HG03097 (cell line): ENCODE results near the gene PRXL2B.
A peak's percentile ranks its signal among the peaks of the same experiment; 100 is the strongest.

ENCODE experiments used
- ATAC-seq: cut with Tn5 transposase; IDR thresholded peaks from one replicate; pipeline ENCODE4 v1.9.1; 2021; ENCODE audit not compliant: unreplicated experiment, low FRiP score

Gene PRXL2B

DNA sequence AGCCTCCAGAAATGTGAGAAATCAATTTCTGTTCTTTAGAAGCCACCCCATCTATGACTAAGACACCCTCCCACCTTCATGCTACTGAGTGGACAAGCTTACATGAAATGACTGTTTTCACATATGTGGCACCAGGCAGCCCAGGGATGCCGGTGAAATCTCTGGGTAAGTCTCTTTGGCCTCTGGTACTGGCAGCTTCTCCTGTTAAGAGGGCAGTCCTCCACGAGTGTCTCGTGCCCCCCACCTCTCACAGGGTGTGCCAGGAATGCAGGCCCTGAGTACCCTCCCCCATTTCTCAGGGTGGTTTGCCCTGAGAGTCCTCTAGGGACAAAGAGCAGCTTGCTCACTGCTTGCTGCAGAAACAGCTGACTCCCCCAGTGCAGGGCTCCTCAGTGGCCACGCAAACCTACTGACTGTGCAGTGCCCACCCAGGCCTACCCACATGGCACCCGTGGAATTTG is 3.2 kb upstream of the PRXL2B start:
- no peak for ATAC-seq

DNA sequence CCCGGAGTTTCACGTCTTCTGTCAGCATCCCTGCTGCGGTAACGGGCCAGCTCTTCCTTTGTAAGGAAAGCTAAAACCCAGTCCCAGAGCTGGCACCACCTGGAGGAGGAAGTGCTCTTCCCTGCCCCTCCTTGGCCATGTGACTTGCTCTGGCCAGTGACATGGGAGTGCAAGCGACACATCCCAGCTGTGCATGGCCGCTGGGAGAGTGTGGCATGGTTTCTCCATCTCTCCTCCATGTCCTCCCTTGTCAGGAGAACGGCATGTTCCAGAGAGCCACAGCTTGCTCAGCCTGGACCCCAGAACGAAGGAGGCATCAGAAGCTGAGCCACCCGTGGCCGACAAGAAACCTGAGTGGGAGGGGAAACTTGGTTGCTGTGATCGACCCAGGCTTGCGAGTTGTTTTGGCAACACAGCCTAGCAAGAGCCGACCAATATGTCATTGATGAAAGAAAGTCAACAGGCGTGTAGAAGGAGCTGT is 2.7 kb upstream of the PRXL2B start:
- ATAC-seq, result no peak

DNA sequence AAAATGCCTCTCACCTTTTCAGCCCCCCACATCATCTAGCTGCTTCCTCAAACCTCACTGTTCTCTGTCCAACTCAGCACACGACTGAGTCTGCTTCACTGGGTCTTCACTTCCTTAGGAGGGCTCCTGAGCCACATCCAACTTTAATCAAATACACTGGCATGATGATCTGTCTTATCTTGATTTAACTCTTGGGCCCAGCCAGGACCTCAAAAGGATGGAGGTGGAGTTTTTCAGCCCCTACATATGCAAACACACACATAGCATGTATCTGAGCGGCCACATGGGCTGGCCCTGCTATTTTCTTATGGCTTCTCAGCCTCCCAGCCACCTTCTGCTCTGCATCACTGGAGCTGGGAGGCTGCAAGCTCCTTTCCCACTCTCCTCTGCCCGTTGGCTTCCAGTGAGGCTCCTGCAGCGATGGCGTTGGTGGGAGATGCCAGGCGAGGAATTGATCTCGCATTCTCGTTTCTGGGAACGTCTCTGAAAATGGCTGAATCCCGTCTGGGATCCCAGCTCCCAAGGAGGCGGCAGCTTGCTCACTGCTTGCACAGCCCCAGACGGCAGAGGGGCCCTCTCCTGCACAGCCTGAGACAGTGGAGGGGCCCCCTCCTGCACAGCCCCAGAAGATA is 1.8 kb upstream of the PRXL2B start:
- ATAC-seq, result no peak

DNA sequence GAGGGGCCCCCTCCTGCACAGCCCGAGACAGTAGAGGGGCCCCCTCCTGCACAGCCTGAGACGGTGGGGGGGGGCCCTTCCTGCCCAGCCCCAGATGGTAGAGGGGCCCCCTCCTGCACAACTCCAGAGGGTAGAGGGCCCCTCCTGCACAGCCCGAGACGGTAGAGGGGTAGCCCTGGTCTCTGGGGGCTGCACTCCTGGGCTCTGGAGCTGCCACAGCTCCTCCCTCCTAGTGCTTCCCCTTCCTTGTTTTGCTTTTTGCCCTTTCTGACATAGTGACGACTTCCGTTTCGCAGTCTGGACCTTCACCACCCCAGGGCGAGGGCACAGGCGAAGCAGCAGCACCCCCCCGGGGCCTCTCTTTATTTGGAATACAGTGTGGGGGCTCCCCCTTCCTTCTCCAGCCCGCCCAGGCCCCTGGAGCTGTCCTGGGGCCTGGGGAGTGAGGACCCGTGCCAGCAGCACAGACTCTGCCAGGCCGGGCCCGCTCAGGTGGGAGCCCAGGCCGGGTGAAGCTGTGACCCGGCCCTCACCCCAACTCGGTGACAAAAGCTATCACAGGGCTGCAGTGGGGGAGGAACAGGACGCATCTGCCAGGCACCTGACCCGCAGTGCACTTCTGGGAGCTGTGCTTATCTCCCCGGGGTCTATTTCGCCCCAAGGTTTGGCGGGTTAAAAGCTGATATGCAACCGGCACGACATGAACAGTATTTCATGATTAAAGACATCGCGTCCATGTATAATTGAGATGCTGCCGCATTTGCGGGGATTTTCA is 1.1 kb upstream of the PRXL2B start:
- ATAC-seq, result no peak

DNA sequence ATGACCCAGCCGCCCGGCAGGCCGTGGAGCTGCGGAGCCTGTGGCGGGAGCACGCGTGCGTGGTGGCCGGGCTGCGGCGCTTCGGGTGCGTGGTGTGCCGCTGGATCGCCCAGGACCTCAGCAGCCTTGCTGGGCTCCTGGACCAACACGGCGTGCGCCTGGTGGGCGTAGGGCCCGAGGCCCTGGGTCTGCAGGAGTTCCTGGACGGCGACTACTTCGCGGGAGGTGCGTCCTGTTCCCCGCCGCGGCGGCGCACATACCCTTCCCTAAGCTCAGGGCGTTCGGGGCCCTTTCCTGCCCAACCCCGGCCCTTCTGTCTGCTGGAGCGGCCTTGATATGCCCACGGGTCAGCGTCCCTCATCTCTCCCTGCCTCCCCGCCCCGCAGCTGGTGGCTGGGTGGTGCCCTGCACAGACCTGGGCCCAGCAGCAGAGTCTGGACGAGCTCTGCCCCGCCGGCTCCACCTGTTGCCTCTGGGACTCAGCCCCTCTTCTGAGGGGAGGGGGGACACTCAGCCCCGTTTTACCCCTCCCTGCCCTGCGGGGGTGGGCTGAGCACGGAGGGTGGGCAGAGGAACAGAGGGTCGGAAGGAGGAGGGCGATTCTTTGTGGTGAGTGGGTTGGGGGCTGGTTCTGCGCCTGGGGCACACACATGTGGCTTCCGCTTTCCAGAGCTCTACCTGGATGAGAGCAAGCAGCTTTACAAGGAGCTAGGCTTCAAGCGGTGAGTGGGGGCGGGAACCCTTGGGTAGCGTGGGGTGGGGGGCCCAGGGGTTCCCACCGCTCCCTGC is 688 bp downstream of the PRXL2B start:
- peak; percentile 2 for ATAC-seq

DNA sequence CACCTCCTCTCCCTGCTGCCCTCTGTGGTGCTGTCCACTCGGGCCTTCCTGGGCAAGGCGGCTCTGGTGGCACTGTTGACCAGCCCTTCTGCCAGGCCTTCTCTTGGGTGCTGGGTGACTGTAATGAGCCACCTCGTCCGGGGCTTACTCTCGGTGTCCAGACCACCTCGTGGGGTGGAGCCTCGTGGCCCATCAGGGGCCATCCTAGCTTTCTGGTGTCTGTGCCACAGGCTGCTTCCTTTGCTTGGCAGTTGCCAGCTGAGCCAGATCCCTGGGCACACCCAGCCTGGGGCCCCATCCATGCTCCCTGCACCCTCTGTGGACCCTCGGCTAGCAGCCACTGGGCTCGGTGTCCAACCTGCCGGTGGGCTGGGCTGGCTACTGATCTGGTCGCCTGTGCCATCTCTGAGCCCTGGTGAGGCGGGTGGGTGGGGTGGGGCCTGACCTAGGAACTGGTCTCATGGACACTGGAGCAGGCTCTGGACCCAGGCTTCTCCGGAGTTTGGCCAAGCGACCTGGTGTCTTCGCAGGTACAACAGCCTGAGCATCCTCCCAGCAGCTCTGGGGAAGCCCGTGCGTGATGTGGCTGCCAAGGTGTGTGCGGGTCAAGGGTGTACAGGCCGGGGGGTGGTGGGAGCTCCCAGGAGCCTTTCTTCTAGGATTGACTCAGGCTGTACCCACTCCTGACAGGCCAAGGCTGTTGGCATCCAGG is 1.4 kb downstream of the PRXL2B start:
- ATAC-seq, result no peak

DNA sequence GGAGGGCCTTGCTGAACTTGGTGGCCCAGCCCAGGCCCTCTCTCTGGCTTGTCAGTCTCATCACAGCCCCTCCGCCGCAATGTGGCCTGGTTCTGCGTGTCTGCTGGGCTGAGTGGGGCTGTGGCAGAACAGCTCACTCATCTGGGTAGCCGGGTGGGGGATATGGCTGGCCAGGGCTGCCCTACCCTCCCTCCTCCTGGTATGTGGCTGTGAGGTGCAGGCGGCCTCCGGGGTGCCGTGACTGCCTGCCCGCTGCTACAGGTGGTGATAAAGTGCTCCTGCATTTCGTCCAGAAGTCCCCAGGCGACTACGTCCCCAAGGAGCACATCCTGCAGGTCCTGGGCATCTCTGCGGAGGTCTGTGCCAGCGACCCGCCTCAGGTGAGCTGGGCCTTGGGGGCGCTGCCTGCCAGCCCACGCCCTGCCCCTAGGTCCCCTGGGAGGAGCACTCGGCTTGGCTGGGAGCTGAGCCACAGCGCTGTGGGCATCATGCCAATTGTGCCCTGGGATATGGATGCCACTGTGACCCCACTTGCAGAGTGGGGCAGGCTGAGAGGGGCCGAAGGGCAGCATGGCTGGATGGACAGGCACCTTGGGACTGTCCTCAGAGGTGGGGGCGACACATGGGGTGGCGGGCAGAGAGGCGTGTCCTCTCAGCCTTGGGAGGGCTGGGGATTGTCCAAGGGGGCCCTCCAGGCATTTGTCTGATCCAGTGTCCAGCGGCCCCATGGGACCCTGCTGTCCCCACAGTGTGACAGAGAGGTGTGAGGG is 2.3 kb downstream of the PRXL2B start:
- ATAC-seq, result no peak

DNA sequence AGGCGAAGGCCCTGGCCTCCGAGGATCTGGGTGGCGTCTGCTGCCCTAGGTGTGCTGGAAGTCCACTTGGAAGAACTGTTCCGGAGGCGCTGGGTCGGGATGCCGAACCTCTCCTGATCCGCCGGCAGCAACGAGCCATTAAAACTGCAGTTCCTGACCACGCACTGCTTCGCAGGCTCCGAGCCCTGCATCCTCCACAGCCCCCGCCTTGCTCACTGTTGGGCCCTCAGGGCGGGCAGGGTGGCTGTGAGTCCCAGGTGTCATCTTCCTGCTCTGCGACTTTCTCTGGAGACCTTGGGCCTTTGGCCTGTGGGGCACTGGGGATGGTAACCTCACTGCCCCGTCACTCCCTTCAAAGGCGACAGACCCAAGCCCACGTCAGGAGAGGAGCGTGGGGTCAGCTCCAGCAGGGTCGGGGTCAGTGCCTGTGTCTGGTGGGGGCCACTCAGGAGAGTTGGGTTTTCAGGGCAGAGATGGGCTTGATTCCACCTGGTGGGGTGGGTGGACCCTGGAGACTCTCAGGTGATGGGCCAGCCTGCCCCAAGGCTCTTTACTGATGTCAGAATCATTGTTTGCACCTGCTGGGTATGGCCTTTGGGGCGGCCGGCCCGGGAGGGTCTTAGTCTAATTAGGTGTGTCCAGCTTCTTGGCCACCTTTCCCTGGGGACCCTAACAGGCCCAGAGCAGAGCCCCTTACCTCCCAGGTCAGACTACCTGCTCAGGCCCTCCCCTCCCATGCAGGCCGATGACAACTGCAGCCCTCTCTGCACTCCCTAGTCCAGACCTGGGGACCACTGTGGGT is 3.1 kb downstream of the PRXL2B start:
- no peak for ATAC-seq

DNA sequence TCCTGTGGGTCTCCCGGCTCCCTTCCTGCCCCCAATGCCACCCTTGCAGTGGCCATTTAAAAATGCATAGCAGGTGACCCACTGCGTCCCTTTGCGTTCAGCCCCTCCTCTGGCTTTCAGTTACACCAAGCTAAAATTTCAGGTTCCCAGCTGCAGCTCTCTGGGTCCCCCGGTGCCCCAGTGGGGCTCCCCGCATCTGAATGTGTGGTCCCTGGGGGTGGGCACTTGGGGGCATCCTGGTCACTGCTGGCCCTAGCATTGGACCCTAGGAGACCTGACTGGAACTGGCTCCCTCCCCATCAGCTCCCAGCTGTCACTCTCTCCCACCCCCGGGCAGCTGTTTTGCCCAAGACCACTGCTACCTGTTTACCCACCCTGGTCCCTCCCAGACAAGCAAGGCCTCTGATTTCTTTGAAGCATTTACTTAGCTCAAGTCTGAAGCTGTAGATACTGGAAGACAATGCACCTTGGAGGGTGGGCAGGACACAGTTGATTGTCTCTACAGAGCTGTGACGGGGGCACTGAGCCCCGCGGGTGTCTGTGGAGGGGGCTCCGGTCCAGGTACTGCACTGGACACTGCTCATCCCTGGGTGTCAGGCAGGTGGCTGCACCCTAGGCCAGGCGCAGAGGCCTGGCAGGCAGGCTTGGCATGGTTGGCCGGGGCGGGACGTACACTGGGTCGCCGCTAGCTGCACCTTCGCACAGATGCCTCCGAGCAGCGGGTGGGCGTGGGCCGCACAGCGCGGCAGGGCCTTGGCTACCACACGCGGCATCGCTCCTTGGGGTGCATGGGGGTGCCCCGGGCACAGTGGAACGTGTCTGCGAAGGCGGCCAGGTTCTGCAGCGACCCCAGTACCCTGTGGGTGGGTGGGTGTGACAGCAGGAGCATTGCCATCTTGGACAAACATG is 3.9 kb downstream of the PRXL2B start:
- ATAC-seq, result no peak

DNA sequence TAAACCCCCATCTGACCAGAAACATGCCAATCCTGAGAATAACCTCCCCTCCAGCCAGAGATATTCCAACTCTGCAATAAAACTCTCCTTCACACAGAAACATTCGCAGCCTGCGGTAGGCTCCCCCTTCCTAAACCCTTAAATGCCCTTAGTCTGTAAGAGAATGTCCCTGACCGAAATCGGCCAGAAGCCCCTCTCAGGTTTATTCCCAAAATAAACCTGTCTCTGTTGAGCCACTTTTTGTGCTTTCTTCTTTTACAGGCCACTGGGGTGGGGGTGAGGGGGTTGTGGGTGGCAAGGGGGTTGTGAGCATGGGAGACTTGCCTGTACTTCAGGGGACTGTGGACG is 4.6 kb downstream of the PRXL2B start:
- no peak for ATAC-seq

DNA sequence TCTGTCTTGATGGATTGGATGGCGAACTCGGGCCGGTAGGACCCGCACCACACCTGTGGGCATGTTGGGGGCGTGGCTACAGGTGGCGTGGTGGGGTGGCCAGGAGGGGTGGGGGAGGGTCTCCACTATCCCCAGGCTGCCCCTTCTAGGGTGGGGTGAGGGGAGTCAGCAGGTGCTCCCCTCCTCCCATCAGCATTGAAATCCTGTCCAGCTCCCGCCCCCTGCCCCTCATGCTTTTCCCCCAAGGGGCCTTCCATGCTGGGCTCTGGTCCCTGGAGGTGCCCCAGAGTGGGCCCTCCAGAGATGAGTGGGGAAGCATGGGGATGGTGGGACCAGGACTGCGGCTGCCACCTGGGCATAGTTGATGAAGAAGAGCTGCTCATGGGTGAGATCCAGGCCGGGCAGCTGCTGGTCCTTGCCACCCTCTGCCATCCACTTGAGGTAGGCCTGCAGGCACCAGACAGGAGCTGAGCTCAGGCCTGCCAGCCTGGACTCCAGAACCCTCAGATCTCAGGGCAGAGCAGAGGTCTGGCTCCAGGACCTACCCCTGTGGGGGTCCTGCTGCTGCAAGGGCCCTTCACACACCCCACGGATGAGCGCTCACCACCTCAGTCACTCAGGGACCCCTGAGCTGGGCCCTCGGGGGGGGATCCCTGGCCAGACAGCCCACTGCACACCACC is 5.1 kb downstream of the PRXL2B start:
- ATAC-seq, result no peak

DNA sequence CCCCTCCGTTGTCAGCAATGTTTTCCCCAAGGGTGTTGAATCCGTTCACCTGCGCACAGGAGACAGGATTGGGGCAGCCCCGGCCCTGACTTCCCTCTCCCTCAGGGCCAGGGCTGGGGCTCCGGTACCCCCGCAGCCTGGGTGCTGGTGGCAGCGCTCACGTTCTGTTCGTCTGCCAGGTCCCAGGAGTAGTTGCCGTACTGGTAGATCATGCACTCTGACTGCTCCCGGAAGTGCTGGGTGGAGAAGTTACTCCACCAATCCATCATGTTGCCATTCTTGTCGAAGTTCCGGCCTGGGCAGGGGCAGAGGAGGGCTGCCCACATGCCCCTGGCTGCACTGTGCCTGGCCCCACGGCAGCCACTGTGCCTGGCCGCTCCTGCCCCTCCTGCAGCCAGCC is 6.1 kb downstream of the PRXL2B start:
- no peak for ATAC-seq

DNA sequence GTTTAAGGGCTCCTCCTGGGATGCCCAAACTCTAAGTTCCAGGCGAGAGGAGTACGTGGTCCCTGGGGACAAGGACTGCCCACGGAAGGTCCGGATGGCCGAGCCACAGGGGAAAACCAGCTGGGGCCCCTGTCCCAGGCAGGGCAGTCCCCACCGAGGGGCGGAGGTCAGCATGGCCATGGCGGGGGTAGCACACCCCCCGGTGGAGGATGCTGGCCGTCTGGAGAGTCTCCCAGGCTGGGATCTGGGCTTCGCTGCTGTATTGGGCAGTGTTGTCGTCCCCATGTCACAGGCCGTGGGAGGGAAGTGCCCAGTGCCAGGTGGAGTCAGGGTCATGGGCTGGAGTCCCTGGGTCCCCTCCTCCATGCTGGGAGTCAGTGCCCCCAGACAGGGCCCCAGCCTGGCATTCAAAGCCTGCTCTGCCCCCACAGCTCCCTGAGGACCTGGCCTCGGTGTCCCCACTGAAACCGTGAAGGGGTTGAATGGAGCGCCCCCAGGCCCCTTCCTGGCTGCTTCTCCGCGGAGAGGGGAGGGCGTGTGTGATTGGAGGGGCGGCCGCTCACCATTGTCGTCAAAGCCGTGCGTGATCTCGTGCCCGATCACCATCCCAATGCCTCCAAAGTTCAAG is 6.8 kb downstream of the PRXL2B start:
- ATAC-seq, result no peak

DNA sequence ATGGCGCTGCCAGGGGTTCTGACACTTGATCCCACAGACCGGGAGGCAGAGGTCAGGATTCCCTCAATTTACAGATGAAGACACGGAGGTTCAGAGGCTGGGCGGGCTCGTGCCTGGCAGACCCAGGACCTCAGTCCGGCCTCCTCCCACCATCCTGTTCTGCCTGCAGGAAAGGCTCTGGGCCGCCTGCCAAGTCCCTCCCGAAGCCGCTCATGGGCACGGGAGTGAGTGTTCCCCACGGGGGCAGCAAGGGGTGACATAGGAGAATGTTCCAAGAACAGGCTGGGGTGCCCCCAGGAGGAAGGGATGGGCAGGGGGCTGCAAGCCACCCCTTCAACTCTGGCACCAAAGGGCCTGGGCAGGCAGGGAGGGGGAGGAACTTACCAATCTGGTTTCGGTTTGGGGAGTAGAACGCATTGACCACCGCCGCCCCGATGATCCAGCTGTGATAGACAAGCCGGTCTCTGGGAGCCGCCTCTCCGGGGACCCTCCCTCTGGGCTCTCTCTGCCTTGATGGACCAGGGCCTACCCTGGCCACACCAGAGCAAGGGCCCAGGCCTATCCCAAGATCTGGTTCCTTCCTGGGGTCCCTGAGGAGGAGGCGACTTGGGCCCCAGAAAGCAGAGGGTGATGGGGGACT is 7.5 kb downstream of the PRXL2B start:
- no peak for ATAC-seq

DNA sequence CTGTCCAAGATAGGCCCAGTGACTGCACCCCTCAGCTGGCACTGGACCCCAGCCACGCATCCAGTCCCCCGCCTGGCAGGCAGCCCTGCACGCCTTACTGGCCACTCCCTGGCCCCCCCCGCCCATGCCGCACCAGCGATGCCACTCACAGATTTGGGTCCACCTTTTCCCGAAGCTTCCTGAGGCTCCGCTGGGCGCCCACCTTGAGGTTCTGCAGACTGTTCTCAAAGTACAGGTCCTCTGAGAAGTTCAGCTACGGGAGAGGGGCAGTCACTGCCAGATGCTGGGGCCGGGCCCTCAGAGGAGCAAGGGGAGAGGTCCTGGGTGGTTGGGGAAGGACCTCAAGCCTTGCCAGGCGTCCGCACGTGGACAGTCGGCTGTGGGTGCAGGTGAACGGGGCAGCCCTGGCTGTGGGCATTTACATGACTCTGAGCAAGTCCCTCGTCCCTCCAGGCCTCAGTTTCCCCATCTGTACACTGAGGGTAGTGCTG is 8.1 kb downstream of the PRXL2B start:
- ATAC-seq, result no peak

DNA sequence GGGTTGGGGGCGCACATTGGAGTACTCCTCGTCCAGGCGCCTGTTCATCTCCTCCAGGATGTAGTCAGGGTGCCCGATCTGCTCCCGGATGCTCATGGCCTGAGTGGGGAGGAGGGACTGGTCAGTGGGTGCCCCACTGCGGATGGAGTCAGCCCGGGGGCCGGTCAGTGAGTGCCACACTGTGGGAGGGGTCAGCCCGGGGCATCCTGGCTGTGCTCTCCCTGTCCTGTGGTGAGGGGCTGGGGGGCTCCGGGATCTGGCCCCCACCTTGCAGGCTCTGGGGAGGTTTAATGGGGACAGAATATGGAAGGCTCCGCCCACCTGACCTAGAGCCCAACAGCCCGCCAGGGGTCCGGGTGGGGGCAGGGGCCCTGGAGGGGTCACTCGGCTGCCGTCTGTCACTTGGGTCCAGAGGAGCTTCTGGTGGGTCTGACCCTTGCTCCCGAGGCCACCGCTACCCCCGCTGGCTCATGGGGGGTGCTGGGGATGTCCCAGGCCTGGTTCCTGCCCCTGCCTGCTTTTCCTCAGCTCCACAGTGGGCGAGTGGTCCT is 8.8 kb downstream of the PRXL2B start:
- no peak for ATAC-seq
